ENCODE measurements around the gene INTS4.

INTS4 gene

DNA sequence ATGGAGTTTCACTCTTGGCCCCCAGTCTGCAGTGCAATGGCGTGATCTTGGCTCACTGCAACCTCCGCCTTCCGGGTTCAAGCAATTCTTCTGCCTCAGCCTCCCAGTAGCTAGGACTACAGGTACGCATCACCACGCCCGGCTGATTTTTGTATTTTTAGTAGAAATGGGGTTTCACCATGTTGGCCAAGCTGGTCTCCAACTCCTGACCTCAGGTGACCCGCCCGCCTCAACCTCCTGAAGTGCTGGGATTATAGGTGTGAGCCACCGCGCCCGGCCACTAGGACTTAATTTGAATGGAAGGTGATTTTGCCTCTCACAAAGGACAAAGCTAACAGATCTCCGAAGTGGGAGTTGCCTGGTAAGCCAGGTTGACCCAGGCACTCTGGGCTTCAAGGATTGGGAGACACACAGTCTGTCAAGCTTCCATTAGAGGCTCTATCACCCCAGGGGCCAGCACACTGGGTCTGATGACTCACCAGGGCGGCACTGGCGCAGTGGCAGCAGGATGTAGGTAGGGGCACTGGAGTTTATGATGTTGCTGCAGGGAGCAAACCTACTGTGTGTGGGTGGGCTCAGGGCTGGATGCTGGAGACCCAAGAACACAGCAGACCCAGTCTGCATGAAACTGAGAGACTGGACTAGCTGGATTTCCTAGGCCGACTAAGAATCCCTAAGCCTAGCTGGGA, 46.4 kb upstream of the INTS4 start:
- no peak for TF ChIP-seq EZH2 (IDR thresholded peaks at IDR 0.05; ENCODE audit: borderline replicate concordance, low read length)
- TF ChIP-seq, protein P1, sequence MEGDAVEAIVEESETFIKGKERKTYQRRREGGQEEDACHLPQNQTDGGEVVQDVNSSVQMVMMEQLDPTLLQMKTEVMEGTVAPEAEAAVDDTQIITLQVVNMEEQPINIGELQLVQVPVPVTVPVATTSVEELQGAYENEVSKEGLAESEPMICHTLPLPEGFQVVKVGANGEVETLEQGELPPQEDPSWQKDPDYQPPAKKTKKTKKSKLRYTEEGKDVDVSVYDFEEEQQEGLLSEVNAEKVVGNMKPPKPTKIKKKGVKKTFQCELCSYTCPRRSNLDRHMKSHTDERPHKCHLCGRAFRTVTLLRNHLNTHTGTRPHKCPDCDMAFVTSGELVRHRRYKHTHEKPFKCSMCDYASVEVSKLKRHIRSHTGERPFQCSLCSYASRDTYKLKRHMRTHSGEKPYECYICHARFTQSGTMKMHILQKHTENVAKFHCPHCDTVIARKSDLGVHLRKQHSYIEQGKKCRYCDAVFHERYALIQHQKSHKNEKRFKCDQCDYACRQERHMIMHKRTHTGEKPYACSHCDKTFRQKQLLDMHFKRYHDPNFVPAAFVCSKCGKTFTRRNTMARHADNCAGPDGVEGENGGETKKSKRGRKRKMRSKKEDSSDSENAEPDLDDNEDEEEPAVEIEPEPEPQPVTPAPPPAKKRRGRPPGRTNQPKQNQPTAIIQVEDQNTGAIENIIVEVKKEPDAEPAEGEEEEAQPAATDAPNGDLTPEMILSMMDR (IDR thresholded peaks at IDR 0.05; ENCODE audit: low read length), result no peak
- H3K4me1 ChIP-seq (ENCODE audit: insufficient read depth, low read length, severe bottlenecking), result peaks cover 21% of the 10 kb centered on the region
- H2AFZ ChIP-seq (ENCODE audit: low read length), result no peak overlapping the region
- H3K36me3 ChIP-seq (ENCODE audit: insufficient read depth, low read length), result no peaks in the 10 kb centered on the region
- H3K79me2 ChIP-seq (ENCODE audit: insufficient read depth, low read length), result no peaks in the 10 kb centered on the region
- no peak overlapping the region for H3K9ac ChIP-seq (ENCODE audit: low read length)
- no peaks in the 10 kb centered on the region for H3K9me3 ChIP-seq (ENCODE audit: low read length)
- H4K20me1 ChIP-seq (ENCODE audit: insufficient read depth, low read length), result no peaks in the 10 kb centered on the region
- no peaks in the 10 kb centered on the region for H3K9me2 ChIP-seq (ENCODE audit: low read depth, low read length)
- H3K27me3 ChIP-seq (ENCODE audit: insufficient read depth, low read length), result no peaks in the 10 kb centered on the region
- no peak overlapping the region for H3K4me2 ChIP-seq (ENCODE audit: low read length)
- H3K27ac ChIP-seq (ENCODE audit: low read depth, low read length, poor library complexity, severe bottlenecking), result no peak overlapping the region
- no peak overlapping the region for H3K4me3 ChIP-seq (ENCODE audit: low read depth, low read length, poor library complexity, severe bottlenecking)
- H3F3A ChIP-seq (ENCODE audit: insufficient read depth, low read length), result no peaks in the 10 kb centered on the region

- peak overlapping the region; percentile 24; the same call in 1 of the 2 replicates for H3K9ac ChIP-seq (ENCODE audit: low read length)
- TF ChIP-seq EZH2 (IDR thresholded peaks at IDR 0.05; ENCODE audit: borderline replicate concordance, low read length), result no peak
- TF ChIP-seq, protein P1 (IDR thresholded peaks at IDR 0.05; ENCODE audit: low read length), result no peak
- peaks cover 19% of the 10 kb centered on the region for H3K4me1 ChIP-seq (ENCODE audit: insufficient read depth, low read length, severe bottlenecking)
- H3K9me2 ChIP-seq (ENCODE audit: low read depth, low read length), result no peaks in the 10 kb centered on the region
- H3F3A ChIP-seq (ENCODE audit: insufficient read depth, low read length), result no peaks in the 10 kb centered on the region
- H3K9me3 ChIP-seq (ENCODE audit: low read length), result no peaks in the 10 kb centered on the region
- peak overlapping the region; percentile 37 for H3K4me2 ChIP-seq (ENCODE audit: low read length)
- peak overlapping the region; percentile 44 for H2AFZ ChIP-seq (ENCODE audit: low read length)
- peak overlapping the region; percentile 19 for H3K4me3 ChIP-seq (ENCODE audit: low read depth, low read length, poor library complexity, severe bottlenecking)
- no peaks in the 10 kb centered on the region for H3K27me3 ChIP-seq (ENCODE audit: insufficient read depth, low read length)
- peak overlapping the region; percentile 60 for H3K27ac ChIP-seq (ENCODE audit: low read depth, low read length, poor library complexity, severe bottlenecking)
- no peaks in the 10 kb centered on the region for H3K36me3 ChIP-seq (ENCODE audit: insufficient read depth, low read length)
- H3K79me2 ChIP-seq (ENCODE audit: insufficient read depth, low read length), result no peaks in the 10 kb centered on the region
- H4K20me1 ChIP-seq (ENCODE audit: insufficient read depth, low read length), result no peaks in the 10 kb centered on the region
Measured at GRCh38 chr11:78039919-78040671, 45.6 kb upstream of the INTS4 start.

GRCh38 chr11:78039391-78039918, 45.0 kb upstream of the INTS4 start:
- Histone ChIP-seq H4K20me1 (ENCODE audit: insufficient read depth, low read length) (no peaks in the 10 kb centered on the region), H3K9me3 (ENCODE audit: low read length) (no peaks in the 10 kb centered on the region), H3K4me1 (ENCODE audit: insufficient read depth, low read length, severe bottlenecking) (peaks cover 20% of the 10 kb centered on the region), H2AFZ (ENCODE audit: low read length) (peak overlapping the region; percentile 44), H3K4me2 (ENCODE audit: low read length) (peak overlapping the region; percentile 37), H3K27me3 (ENCODE audit: insufficient read depth, low read length) (no peaks in the 10 kb centered on the region), H3K27ac (ENCODE audit: low read depth, low read length, poor library complexity, severe bottlenecking) (peak overlapping the region; percentile 60), H3K36me3 (ENCODE audit: insufficient read depth, low read length) (no peaks in the 10 kb centered on the region), H3K79me2 (ENCODE audit: insufficient read depth, low read length) (no peaks in the 10 kb centered on the region), H3K4me3 (ENCODE audit: low read depth, low read length, poor library complexity, severe bottlenecking) (peak overlapping the region; percentile 19), H3K9ac (ENCODE audit: low read length) (peak overlapping the region; percentile 24; the same call in 1 of the 2 replicates), H3K9me2 (ENCODE audit: low read depth, low read length) (no peaks in the 10 kb centered on the region), H3F3A (ENCODE audit: insufficient read depth, low read length) (no peaks in the 10 kb centered on the region)
- TF ChIP-seq, protein P1 (IDR thresholded peaks at IDR 0.05; ENCODE audit: low read length), result no peak
- no peak for TF ChIP-seq EZH2 (IDR thresholded peaks at IDR 0.05; ENCODE audit: borderline replicate concordance, low read length)
